Activated T-cell treated with anti-CD3 and anti-CD28 coated beads for 48 hours (primary cell): ENCODE measurements around the gene MAGEA12.
"Not testable (repeated sequence)": the region's sequence is repeated elsewhere in the genome, so short reads cannot be mapped to it uniquely, and the experiment has no call there.

ENCODE experiments used
- DNase-seq: peaks from one replicate; pipeline ENCODE4 v3.0.0-alpha.2; 2020; ENCODE audit warnings: low read depth

The MAGEA12 gene, protein sequence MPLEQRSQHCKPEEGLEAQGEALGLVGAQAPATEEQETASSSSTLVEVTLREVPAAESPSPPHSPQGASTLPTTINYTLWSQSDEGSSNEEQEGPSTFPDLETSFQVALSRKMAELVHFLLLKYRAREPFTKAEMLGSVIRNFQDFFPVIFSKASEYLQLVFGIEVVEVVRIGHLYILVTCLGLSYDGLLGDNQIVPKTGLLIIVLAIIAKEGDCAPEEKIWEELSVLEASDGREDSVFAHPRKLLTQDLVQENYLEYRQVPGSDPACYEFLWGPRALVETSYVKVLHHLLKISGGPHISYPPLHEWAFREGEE

DNA sequence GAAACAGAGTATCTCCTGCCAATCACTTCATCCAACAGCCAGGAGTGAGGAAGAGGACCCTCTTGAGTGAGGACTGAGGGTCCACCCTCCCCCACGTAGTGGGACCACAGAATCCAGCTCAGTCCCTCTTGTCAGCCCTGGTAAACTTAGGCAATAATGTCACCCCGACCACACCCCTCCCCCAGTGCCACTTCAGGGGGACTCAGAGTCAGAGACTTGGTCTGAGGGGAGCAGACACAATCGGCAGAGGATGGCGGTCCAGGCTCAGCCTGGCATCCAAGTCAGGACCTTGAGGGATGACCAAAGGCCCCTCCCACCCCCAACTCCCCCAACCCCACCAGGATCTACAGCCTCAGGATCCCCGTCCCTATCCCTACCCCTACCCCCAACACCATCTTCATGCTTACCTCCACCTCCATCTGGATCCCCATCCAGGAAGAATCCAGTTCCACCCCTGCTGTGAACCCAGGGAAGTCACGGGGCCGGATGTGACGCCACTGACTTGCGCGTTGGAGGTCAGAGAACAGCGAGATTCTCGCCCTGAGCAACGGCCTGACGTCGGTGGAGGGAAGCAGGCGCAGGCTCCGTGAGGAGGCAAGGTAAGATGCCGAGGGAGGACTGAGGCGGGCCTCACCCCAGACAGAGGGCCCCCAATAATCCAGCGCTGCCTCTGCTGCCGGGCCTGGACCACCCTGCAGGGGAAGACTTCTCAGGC, at the start of gene MAGEA12, which contains the start of gene CSAG1:
TSS of gene MAGEA12 (plus strand) at position 497 of the 715 bp plus-strand sequence. CDS start 2,405 bp downstream, outside the sequence.
TSS of gene CSAG1 (minus strand) at position 461 of the 715 bp plus-strand sequence. CDS start 1,261 bp downstream, outside the sequence.
- no peak for DNase-seq

DNA sequence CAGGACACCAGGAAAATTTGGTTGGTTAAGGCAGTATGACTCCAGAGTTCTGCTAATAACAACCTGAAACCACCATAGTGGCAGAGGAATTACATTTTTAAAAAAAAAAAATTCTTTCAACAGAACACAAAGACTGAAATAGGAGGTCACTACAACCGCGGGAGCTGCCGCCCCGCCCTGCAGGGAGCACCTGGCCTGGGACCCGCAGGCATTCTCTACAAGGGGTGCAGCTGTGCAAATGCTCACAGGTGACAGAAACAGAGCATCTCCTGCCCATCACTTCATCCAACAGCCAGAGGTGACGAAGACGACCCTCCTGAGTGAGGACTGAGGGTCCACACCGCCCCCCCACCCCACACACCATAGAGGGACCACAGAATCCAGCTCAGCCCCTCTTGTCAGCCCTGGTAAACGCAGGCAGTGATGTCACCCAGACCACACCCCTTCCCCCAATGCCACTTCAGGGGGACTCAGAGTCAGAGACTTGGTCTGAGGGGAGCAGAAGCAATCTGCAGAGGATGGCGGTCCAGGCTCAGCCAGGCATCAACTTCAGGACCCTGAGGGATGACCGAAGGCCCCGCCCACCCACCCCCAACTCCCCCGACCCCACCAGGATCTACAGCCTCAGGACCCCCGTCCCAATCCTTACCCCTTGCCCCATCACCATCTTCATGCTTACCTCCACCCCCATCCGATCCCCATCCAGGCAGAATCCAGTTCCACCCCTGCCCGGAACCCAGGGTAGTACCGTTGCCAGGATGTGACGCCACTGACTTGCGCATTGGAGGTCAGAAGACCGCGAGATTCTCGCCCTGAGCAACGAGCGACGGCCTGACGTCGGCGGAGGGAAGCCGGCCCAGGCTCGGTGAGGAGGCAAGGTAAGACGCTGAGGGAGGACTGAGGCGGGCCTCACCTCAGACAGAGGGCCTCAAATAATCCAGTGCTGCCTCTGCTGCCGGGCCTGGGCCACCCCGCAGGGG, 35.3 kb upstream of the MAGEA12 start, which contains the start of gene MAGEA3:
TSS of gene MAGEA3 (plus strand) at position 843 of the 980 bp plus-strand sequence. CDS start 2,039 bp downstream, outside the sequence.
- DNase-seq = not testable (repeated sequence)

DNA sequence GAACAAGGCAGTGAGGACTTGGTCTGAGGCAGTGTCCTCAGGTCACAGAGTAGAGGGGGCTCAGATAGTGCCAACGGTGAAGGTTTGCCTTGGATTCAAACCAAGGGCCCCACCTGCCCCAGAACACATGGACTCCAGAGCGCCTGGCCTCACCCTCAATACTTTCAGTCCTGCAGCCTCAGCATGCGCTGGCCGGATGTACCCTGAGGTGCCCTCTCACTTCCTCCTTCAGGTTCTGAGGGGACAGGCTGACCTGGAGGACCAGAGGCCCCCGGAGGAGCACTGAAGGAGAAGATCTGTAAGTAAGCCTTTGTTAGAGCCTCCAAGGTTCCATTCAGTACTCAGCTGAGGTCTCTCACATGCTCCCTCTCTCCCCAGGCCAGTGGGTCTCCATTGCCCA, 33.2 kb upstream of the MAGEA12 start:
- not testable (repeated sequence) for DNase-seq

DNA sequence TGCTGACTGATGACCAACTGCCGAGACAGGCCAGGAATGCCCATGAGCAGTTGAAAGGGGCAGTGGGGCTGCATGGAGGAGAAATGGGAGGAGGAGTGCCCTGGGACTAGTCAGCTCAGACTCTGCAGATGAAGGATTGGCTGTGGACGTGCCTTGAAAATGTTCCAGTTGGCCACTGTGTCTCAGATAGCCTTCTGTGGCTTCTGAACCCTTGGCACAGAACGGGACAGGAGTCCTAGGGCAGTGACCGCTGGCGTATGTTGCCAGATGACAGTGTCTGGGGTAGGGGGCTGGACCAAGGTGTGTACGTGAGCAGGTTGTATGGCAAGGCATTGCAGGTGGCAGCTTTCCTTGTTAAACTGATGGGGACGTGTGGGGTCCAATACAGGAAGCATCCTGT, 27.1 kb upstream of the MAGEA12 start:
- not testable (repeated sequence) for DNase-seq

DNA sequence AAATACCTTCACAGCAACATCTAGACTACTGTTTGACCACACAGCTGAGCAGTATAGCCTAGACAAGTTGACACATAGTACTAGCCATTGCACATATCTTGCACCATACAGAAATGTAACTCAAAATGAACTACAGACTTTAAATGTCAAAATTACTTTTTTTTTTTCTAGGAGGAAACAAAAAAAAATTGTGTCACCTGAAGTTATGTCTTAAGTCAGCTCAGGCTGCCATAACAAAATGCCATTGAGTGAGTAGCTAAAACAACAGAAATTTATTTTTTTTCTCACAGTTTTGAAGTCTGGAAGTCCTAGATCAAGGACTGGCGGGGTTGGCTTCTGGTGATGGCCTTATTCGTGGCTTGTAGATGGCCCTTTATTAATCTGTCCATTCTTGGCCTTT, 24.4 kb upstream of the MAGEA12 start, which contains the start of gene CSAG2:
TSS of gene CSAG2 (minus strand) at position 101 of the 400 bp plus-strand sequence. CDS start 161 bp downstream, outside the sequence.
- not testable (repeated sequence) for DNase-seq

DNA sequence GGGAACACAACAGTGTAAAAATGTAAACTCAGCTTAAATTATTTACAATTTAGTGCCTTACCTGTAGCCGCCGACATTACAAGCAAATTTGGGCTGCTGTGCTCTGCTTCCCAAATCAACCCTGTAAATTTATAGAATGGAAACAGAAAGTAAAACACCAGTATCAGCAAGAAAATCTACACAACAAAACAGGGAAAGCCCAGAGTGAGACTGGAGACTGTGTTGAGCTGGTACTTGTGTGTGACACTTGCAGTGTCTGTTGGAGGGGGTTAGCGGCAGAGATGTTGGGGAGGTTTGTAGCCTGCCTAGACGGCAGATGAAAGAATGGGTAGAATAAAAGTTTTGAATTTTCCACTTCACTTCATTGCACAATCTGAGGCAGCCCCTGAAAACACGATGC, 20.4 kb upstream of the MAGEA12 start:
- not testable (repeated sequence) for DNase-seq

DNA sequence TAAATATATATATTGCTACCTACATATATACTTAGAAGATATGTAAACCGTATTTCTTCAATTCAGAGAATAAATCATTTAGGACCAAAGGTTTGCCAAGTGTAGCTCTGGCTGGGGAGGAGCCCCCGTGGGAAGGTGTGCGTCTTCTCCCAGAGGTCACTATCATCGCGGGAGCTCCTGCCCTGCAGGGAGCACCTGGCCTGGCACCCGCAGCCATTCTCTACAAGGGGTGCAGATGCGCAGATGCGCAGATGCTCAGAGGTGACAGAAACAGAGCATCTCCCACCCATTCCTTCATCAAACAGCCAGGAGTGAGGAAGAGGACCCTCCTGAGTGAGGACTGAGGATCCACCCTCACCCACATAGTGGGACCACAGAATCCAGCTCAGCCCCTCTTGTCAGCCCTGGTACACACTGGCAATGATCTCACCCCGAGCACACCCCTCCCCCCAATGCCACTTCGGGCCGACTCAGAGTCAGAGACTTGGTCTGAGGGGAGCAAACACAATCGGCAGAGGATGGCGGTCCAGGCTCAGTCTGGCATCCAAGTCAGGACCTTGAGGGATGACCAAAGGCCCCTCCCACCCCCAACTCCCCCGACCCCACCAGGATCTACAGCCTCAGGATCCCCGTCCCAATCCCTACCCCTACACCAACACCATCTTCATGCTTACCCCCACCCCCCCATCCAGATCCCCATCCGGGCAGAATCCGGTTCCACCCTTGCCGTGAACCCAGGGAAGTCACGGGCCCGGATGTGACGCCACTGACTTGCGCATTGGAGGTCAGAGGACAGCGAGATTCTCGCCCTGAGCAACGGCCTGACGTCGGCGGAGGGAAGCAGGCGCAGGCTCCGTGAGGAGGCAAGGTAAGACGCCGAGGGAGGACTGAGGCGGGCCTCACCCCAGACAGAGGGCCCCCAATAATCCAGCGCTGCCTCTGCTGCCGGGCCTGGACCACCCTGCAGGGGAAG, 19.5 kb upstream of the MAGEA12 start, which contains the start of gene MAGEA2B:
TSS of gene MAGEA2B (plus strand) at position 814 of the 973 bp plus-strand sequence. CDS start 2,479 bp downstream, outside the sequence.
- DNase-seq = not testable (repeated sequence)

DNA sequence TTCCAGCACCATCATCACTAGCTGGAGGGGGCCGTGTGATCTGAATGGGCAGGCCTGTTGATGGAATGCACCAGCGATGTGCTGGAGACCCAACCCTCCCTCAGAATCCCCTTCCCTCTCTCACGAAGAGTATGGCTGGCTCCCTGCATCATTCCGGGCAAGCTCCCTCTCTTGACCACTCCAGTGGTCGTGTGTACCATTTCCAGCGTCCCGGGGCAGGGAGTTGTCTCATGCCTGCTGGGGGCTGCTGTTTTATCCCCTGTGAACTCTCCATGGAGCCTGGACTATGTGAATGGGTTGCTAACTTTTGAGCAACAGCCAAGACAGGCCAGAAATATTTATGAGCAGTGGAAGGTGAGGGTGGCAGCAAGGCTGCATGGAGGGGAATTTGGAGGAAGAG, 8.1 kb upstream of the MAGEA12 start:
- no peak for DNase-seq

DNA sequence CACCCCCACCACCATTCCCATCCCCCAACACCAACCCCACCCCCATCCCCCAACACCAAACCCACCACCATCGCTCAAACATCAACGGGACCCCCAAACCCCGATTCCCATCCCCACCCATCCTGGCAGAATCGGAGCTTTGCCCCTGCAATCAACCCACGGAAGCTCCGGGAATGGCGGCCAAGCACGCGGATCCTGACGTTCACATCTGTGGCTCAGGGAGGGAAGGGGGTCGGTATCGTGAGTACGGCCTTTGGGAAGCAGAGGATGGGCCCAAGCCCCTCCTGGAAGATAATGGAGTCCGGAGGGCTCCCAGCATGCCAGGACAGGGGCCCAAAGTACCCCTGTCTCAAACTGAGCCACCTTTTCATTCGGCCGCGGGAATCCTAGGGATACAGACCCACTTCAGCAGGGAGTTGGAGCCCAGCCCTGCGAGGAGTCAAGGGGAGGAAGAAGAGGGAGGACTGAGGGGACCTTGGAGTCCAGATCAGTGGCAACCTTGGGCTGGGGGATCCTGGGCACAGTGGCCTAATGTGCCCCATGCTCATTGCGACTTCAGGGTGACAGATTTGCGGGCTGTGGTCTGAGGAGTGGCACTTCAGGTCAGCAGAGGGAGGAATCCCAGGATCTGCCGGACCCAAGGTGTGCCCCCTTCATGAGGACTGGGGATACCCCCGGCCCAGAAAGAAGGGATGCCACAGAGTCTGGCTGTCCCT, 744 bp downstream of the MAGEA12 start:
- DNase-seq = not testable (repeated sequence)

DNA sequence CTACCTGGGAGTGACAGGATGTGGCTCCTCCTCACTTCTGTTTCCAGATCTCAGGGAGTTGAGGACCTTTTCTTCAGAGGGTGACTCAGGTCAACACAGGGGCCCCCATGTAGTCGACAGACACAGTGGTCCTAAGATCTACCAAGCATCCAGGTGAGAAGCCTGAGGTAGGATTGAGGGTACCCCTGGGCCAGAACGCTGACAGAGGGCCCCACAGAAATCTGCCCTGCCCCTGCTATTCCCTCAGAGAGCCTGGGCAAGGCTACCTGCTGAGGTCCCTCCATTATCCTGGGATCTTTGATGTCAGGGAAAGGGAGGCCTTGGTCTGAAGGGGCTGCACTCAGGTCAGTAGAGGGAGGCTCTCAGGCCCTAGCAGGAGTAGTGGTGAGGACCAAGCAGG, 1.5 kb downstream of the MAGEA12 start:
- DNase-seq = no peak

DNA sequence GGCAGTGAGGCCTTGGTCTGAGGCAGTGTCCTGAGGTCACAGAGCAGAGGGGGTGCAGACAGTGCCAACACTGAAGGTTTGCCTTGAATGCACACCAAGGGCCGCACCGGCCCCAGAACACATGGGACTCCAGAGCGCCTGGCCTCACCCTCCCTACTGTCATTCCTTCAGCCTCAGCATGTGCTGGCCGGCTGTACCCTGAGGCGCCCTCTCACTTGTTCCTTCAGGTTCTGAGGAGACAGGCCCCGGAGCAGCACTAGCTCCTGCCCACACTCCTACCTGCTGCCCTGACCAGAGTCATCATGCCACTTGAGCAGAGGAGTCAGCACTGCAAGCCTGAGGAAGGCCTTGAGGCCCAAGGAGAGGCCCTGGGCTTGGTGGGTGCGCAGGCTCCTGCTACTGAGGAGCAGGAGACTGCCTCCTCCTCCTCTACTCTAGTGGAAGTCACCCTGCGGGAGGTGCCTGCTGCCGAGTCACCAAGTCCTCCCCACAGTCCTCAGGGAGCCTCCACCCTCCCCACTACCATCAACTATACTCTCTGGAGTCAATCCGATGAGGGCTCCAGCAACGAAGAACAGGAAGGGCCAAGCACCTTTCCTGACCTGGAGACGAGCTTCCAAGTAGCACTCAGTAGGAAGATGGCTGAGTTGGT, 2.4 kb downstream of the MAGEA12 start:
- no peak for DNase-seq

DNA sequence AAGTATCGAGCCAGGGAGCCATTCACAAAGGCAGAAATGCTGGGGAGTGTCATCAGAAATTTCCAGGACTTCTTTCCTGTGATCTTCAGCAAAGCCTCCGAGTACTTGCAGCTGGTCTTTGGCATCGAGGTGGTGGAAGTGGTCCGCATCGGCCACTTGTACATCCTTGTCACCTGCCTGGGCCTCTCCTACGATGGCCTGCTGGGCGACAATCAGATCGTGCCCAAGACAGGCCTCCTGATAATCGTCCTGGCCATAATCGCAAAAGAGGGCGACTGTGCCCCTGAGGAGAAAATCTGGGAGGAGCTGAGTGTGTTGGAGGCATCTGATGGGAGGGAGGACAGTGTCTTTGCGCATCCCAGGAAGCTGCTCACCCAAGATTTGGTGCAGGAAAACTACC, 3.0 kb downstream of the MAGEA12 start:
- not testable (repeated sequence) for DNase-seq

DNA sequence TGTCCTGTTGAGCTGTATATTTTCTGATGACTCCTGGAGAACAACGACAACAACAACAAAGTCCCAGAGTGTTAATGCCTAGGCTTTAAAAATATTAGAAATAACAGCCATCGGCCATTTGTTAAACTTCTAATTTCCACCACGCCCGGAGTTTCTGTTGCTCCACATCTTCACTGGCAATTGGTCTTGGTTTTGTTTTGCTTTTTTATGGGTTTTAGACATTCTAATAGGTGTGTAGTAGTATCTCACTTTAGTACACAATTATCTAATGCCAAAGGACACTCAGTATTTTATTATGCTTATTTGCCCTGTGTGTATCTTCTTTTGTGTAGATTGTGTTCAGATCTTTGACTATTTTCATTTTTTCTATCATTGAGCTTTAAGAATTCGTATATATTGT, 5.0 kb downstream of the MAGEA12 start:
- no peak for DNase-seq

DNA sequence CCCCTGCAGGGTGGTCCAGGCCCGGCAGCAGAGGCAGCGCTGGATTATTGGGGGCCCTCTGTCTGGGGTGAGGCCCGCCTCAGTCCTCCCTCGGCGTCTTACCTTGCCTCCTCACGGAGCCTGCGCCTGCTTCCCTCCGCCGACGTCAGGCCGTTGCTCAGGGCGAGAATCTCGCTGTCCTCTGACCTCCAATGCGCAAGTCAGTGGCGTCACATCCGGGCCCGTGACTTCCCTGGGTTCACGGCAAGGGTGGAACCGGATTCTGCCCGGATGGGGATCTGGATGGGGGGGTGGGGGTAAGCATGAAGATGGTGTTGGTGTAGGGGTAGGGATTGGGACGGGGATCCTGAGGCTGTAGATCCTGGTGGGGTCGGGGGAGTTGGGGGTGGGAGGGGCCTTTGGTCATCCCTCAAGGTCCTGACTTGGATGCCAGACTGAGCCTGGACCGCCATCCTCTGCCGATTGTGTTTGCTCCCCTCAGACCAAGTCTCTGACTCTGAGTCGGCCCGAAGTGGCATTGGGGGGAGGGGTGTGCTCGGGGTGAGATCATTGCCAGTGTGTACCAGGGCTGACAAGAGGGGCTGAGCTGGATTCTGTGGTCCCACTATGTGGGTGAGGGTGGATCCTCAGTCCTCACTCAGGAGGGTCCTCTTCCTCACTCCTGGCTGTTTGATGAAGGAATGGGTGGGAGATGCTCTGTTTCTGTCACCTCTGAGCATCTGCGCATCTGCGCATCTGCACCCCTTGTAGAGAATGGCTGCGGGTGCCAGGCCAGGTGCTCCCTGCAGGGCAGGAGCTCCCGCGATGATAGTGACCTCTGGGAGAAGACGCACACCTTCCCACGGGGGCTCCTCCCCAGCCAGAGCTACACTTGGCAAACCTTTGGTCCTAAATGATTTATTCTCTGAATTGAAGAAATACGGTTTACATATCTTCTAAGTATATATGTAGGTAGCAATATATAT, 20.4 kb downstream of the MAGEA12 start, which contains the start of gene MAGEA2:
TSS of gene MAGEA2 (minus strand) at position 157 of the 965 bp plus-strand sequence. CDS start 2,479 bp downstream, outside the sequence.
- DNase-seq = not testable (repeated sequence)

DNA sequence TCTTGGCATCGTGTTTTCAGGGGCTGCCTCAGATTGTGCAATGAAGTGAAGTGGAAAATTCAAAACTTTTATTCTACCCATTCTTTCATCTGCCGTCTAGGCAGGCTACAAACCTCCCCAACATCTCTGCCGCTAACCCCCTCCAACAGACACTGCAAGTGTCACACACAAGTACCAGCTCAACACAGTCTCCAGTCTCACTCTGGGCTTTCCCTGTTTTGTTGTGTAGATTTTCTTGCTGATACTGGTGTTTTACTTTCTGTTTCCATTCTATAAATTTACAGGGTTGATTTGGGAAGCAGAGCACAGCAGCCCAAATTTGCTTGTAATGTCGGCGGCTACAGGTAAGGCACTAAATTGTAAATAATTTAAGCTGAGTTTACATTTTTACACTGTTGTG, 21.3 kb downstream of the MAGEA12 start:
- not testable (repeated sequence) for DNase-seq

DNA sequence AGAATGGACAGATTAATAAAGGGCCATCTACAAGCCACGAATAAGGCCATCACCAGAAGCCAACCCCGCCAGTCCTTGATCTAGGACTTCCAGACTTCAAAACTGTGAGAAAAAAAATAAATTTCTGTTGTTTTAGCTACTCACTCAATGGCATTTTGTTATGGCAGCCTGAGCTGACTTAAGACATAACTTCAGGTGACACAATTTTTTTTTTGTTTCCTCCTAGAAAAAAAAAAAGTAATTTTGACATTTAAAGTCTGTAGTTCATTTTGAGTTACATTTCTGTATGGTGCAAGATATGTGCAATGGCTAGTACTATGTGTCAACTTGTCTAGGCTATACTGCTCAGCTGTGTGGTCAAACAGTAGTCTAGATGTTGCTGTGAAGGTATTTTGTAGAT, 25.4 kb downstream of the MAGEA12 start, which contains the start of gene CSAG3:
TSS of gene CSAG3 (plus strand) at position 301 of the 400 bp plus-strand sequence.
- DNase-seq = not testable (repeated sequence)

DNA sequence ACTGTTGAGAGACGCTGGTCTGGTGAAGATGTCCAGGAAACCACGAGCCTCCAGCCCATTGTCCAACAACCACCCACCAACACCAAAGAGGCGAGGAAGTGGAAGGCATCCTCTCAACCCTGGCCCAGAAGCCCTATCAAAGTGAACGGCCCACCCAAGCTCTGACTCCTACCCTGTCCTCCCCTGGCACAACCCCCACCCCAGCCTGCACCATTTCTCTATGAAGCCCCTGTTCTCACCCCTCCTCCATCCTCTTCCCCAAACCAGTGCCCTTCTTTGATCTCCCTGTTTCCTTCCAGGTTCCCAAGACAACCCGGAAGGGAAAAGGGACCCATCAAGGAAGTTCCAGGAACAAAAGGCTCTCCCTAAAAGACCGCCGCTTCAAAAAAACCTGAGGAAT, 26.0 kb downstream of the MAGEA12 start:
- DNase-seq = not testable (repeated sequence)

DNA sequence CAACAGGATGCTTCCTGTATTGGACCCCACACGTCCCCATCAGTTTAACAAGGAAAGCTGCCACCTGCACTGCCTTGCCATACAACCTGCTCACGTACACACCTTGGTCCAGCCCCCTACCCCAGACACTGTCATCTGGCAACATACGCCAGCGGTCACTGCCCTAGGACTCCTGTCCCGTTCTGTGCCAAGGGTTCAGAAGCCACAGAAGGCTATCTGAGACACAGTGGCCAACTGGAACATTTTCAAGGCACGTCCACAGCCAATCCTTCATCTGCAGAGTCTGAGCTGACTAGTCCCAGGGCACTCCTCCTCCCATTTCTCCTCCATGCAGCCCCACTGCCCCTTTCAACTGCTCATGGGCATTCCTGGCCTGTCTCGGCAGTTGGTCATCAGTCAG, 28.0 kb downstream of the MAGEA12 start:
- not testable (repeated sequence) for DNase-seq
